Measurements from ENCODE around the gene LYRM4. TPM values are rescaled to one million over a fixed set of nuclear protein-coding genes. Genes with fewer than 3 reads are reported as not detected.
A peak's percentile ranks its signal among the peaks of the same experiment; 100 is the strongest.

The LYRM4 gene
- total RNA-seq, 1 donor from 2014 or later: 19.2 TPM

- intact Hi-C loops (cut with DNase I): no loop called here
Observed at GRCh38 chr6:5112066-5112799, 148.5 kb downstream of the LYRM4 start.

GRCh38 chr6:5111626-5112025, 149.1 kb downstream of the LYRM4 start:
- no peaks in the 10 kb centered on the region for H3K36me3 ChIP-seq
- no peak overlapping the region for H3K4me3 ChIP-seq
- no peaks in the 10 kb centered on the region for H3K27me3 ChIP-seq
- intact Hi-C loops (cut with DNase I): no loop called here
- H3K4me1 ChIP-seq: no peaks in the 10 kb centered on the region
- no peak for DNase-seq (ENCODE audit: extremely low spot score in 2 of 2)
- no peak overlapping the region for H3K27ac ChIP-seq
- H3K9me3 ChIP-seq: no peaks in the 10 kb centered on the region
- TF ChIP-seq CTCF (IDR thresholded peaks at IDR 0.05) (no peak), POLR2A (IDR thresholded peaks at IDR 0.05) (no peak), POLR2AphosphoS5 (IDR thresholded peaks at IDR 0.05; ENCODE audit: insufficient read depth in 1 of 2, low read depth in 1 of 2) (no peak)

More at GRCh38 chr6:5112066-5112799, 148.5 kb downstream of the LYRM4 start:
- no peaks in the 10 kb centered on the region for H3K4me1 ChIP-seq
- TF ChIP-seq CTCF (IDR thresholded peaks at IDR 0.05): no peak
- peak in 1 of 2 donors; percentile 74 for TF ChIP-seq POLR2AphosphoS5 (IDR thresholded peaks at IDR 0.05; ENCODE audit: insufficient read depth in 1 of 2, low read depth in 1 of 2)
- TF ChIP-seq POLR2A (IDR thresholded peaks at IDR 0.05): no peak
- H3K9me3 ChIP-seq: no peaks in the 10 kb centered on the region
- H3K27me3 ChIP-seq: no peaks in the 10 kb centered on the region
- no peak overlapping the region for H3K27ac ChIP-seq
- no peaks in the 10 kb centered on the region for H3K36me3 ChIP-seq
- no peak for DNase-seq (ENCODE audit: extremely low spot score in 2 of 2)
- H3K4me3 ChIP-seq: no peak overlapping the region

- no peak for DNase-seq (ENCODE audit: extremely low spot score in 2 of 2)
- intact Hi-C loops (cut with DNase I): no loop called here
- H3K36me3 ChIP-seq: no peaks in the 10 kb centered on the region
- H3K27me3 ChIP-seq: no peaks in the 10 kb centered on the region
- no peaks in the 10 kb centered on the region for H3K9me3 ChIP-seq
- H3K4me1 ChIP-seq: no peaks in the 10 kb centered on the region
- TF ChIP-seq CTCF (IDR thresholded peaks at IDR 0.05): no peak
- no peak for TF ChIP-seq POLR2A (IDR thresholded peaks at IDR 0.05)
- no peak for TF ChIP-seq POLR2AphosphoS5 (IDR thresholded peaks at IDR 0.05; ENCODE audit: insufficient read depth in 1 of 2, low read depth in 1 of 2)
- no peak overlapping the region for H3K4me3 ChIP-seq
- H3K27ac ChIP-seq: no peak overlapping the region
Observed at GRCh38 chr6:5110246-5110645, 150.5 kb downstream of the LYRM4 start.

GRCh38 chr6:5109436-5109835, 151.3 kb downstream of the LYRM4 start:
- no peak overlapping the region for H3K27ac ChIP-seq
- H3K4me3 ChIP-seq: no peak overlapping the region
- intact Hi-C loops (cut with DNase I): no loop called here
- no peaks in the 10 kb centered on the region for H3K4me1 ChIP-seq
- no peaks in the 10 kb centered on the region for H3K36me3 ChIP-seq
- no peaks in the 10 kb centered on the region for H3K27me3 ChIP-seq
- H3K9me3 ChIP-seq: no peaks in the 10 kb centered on the region
- TF ChIP-seq POLR2A (IDR thresholded peaks at IDR 0.05): no peak
- TF ChIP-seq CTCF (IDR thresholded peaks at IDR 0.05): no peak
- no peak for TF ChIP-seq POLR2AphosphoS5 (IDR thresholded peaks at IDR 0.05; ENCODE audit: insufficient read depth in 1 of 2, low read depth in 1 of 2)
- no peak for DNase-seq (ENCODE audit: extremely low spot score in 2 of 2)

GRCh38 chr6:5108536-5109150, 152.1 kb downstream of the LYRM4 start:
- no peak for TF ChIP-seq CTCF (IDR thresholded peaks at IDR 0.05)
- no peak for TF ChIP-seq POLR2AphosphoS5 (IDR thresholded peaks at IDR 0.05; ENCODE audit: insufficient read depth in 1 of 2, low read depth in 1 of 2)
- TF ChIP-seq POLR2A (IDR thresholded peaks at IDR 0.05): no peak
- no peak overlapping the region for H3K4me3 ChIP-seq

More at GRCh38 chr6:5108536-5109150, 152.1 kb downstream of the LYRM4 start:
- Histone ChIP-seq H3K36me3 (no peaks in the 10 kb centered on the region), H3K27ac (no peak overlapping the region), H3K27me3 (no peaks in the 10 kb centered on the region), H3K4me1 (no peaks in the 10 kb centered on the region), H3K9me3 (no peaks in the 10 kb centered on the region)
- no peak for DNase-seq (ENCODE audit: extremely low spot score in 2 of 2)
- intact Hi-C loops (cut with DNase I): no loop called here
